GM23338 (cell line): ENCODE data around the gene SH3GL3. TPM values are rescaled to one million over a fixed set of nuclear protein-coding genes. Genes with fewer than 3 reads are reported as not detected.

Source experiments
- ATAC-seq: fragments of 200-7000 bp; cut with Tn5 transposase; 3 replicates; pipeline ENCODE4 v1.9.1; 2020
- DNase-seq: peaks from one replicate; pipeline ENCODE4 v3.0.0-alpha.2; 2015; ENCODE audit warnings: low spot score
- H2AFZ ChIP-seq: fragments of 200-600 bp; sonication (generic); 2 replicates; pipeline ENCODE4 v1.8.0; 2016; ENCODE audit warnings: antibody characterized with exemption, mild to moderate bottlenecking, moderate library complexity
- H3F3A ChIP-seq: fragments of 200-600 bp; sonication (generic); replicated peaks from 2 replicates; pipeline ENCODE4 v1.8.0; 2017; ENCODE audit warnings: antibody characterized with exemption, mixed run types, low read depth
- H3K27ac ChIP-seq: fragments of 200-600 bp; sonication (generic); 2 replicates; pipeline ENCODE4 v1.6.1; 2016; ENCODE audit warnings: low read depth
- H3K27me3 ChIP-seq: fragments of 200-600 bp; sonication (generic); 2 replicates; pipeline ENCODE4 v1.8.0; 2016; ENCODE audit warnings: mild to moderate bottlenecking, mixed run types, moderate library complexity; ENCODE audit not compliant: insufficient read depth
- H3K36me3 ChIP-seq: fragments of 200-600 bp; sonication (generic); 2 replicates; pipeline ENCODE4 v1.8.0; 2016; ENCODE audit warnings: mild to moderate bottlenecking; ENCODE audit not compliant: insufficient read depth
- H3K4me1 ChIP-seq: fragments of 200-600 bp; sonication (generic); 2 replicates; pipeline ENCODE4 v1.8.0; 2016; ENCODE audit warnings: mild to moderate bottlenecking, moderate library complexity; ENCODE audit not compliant: insufficient read depth
- H3K4me2 ChIP-seq: fragments of 200-600 bp; sonication (generic); 2 replicates; pipeline ENCODE4 v1.7.1; 2017; ENCODE audit warnings: mixed run types
- H3K4me3 ChIP-seq: fragments of 200-600 bp; sonication (generic); 2 replicates; pipeline ENCODE4 v1.6.1; 2016; ENCODE audit warnings: mixed run types
- H3K79me2 ChIP-seq: fragments of 200-600 bp; sonication (generic); replicated peaks from 2 replicates; pipeline ENCODE4 v1.8.0; 2017; ENCODE audit warnings: mild to moderate bottlenecking; ENCODE audit not compliant: insufficient read depth
- H3K9me2 ChIP-seq: fragments of 200-600 bp; sonication (generic); 2 replicates; pipeline ENCODE4 v1.8.0; 2017; ENCODE audit not compliant: insufficient read depth
- H4K20me1 ChIP-seq: fragments of 200-600 bp; sonication (generic); replicated peaks from 2 replicates; pipeline ENCODE4 v1.8.0; 2017; ENCODE audit warnings: mild to moderate bottlenecking; ENCODE audit not compliant: insufficient read depth
- H3K27ac Mint-ChIP-seq: 2 replicates; pipeline ENCODE4 v1.8.0; 2020; ENCODE audit warnings: inconsistent platforms, mild to moderate bottlenecking, moderate library complexity, mixed read lengths
- H3K27me3 Mint-ChIP-seq: 3 replicates; pipeline ENCODE4 v1.8.0; 2022; ENCODE audit warnings: low read depth, mild to moderate bottlenecking, moderate library complexity, mixed read lengths, inconsistent platforms; ENCODE audit not compliant: insufficient read depth, poor library complexity
- H3K36me3 Mint-ChIP-seq: 3 replicates; pipeline ENCODE4 v1.8.0; 2021; ENCODE audit warnings: low read depth, mild to moderate bottlenecking, inconsistent platforms, moderate library complexity, mixed read lengths
- H3K4me1 Mint-ChIP-seq: 3 replicates; pipeline ENCODE4 v1.8.0; 2020; ENCODE audit warnings: mild to moderate bottlenecking, inconsistent platforms, mixed read lengths
- H3K4me3 Mint-ChIP-seq: 3 replicates; pipeline ENCODE4 v1.8.0; 2021; ENCODE audit warnings: moderate library complexity, mild to moderate bottlenecking, inconsistent platforms, mixed read lengths
- H3K9me3 Mint-ChIP-seq: 3 replicates; pipeline ENCODE4 v1.8.0; 2020; ENCODE audit warnings: moderate library complexity, mild to moderate bottlenecking, inconsistent platforms, mixed read lengths
- ETS1 ChIP-seq: IDR thresholded peaks from 2 replicates; pipeline ENCODE4 v1.6.1; 2016; ENCODE audit warnings: antibody characterized with exemption
- EZH2phosphoT487 ChIP-seq: fragments of 200-600 bp; sonication (generic); IDR thresholded peaks from one replicate; pipeline ENCODE4 v1.8.1; 2018; ENCODE audit warnings: antibody characterized with exemption; ENCODE audit not compliant: unreplicated experiment
- NANOG ChIP-seq: IDR thresholded peaks from 2 replicates; pipeline ENCODE4 v1.6.1; 2016; ENCODE audit warnings: antibody characterized with exemption, borderline replicate concordance
- STAT1 ChIP-seq: IDR thresholded peaks from one replicate; pipeline ENCODE4 v1.6.1; 2016; ENCODE audit warnings: antibody characterized with exemption; ENCODE audit not compliant: unreplicated experiment
- ZNF331 ChIP-seq: fragments of 250-450 bp; sonication (Bioruptor Pico); IDR thresholded peaks from 2 replicates; pipeline ENCODE4 v1.5.0; 2020; ENCODE audit warnings: low read depth, mild to moderate bottlenecking, moderate library complexity
- ZNF462 ChIP-seq: fragments of 250-450 bp; sonication (Bioruptor Pico); IDR thresholded peaks from 2 replicates; pipeline ENCODE4 v1.5.0; 2020; ENCODE audit warnings: mild to moderate bottlenecking, moderate library complexity
- polyA plus RNA-seq: library from polyadenylated mRNA; unstranded; fragments of >200 nt; fragmentation: Nextera tagmentation; extraction: Ambion mirVana; gene quantifications from 2 replicates; pipeline ENCODE4 v1.2.1, GENCODE V29; 2016
- total RNA-seq: library from RNA; depleted of rRNA; stranded (reverse); fragments of >200 nt; shearing (Covaris generic); gene quantifications from 2 replicates; pipeline ENCODE4 v1.2.3, GENCODE V29; 2014

The SH3GL3 gene
- total and polyA plus RNA-seq, 2 experiments from 2014 or later: 15.9 to 21.1 TPM

- TF ChIP-seq ZNF462 (CRISPR knock-in tag): no peak
- TF ChIP-seq NANOG: no peak
- TF ChIP-seq ETS1: no peak
- TF ChIP-seq STAT1: no peak
- no peak for TF ChIP-seq ZNF331 (CRISPR knock-in tag)
Measured at GRCh38 chr15:83561661-83562060, 114.5 kb downstream of the SH3GL3 start (continued).

GRCh38 chr15:83565138-83565537, 118.0 kb downstream of the SH3GL3 start:
- H3K4me2 ChIP-seq: no peak overlapping the region
- ATAC-seq (no peak), DNase-seq (no peak)
- no peak overlapping the region for H2AFZ ChIP-seq
- no peaks in the 10 kb centered on the region for H3F3A ChIP-seq
- H4K20me1 ChIP-seq: no peaks in the 10 kb centered on the region
- no peaks in the 10 kb centered on the region for H3K27me3 ChIP-seq
- H3K4me3 Mint-ChIP-seq: no peak overlapping the region
- no peaks in the 10 kb centered on the region for H3K4me1 ChIP-seq
- H3K9me3 Mint-ChIP-seq: no peaks in the 10 kb centered on the region
- H3K4me3 ChIP-seq: no peak overlapping the region
- no peaks in the 10 kb centered on the region for H3K27me3 Mint-ChIP-seq
- no peaks in the 10 kb centered on the region for H3K36me3 ChIP-seq
- H3K79me2 ChIP-seq: no peaks in the 10 kb centered on the region
- H3K4me1 Mint-ChIP-seq: no peaks in the 10 kb centered on the region
- no peak overlapping the region for H3K27ac Mint-ChIP-seq
- H3K9me2 ChIP-seq: no peaks in the 10 kb centered on the region
- H3K36me3 Mint-ChIP-seq: no peaks in the 10 kb centered on the region; the same call in 2 of the 3 replicates
- no peak overlapping the region for H3K27ac ChIP-seq
- TF ChIP-seq ZNF462 (CRISPR knock-in tag) (no peak), ETS1 (no peak), NANOG (no peak), STAT1 (no peak), EZH2phosphoT487 (no peak)
